ENCODE measurements around the gene ZNF592. TPM values are rescaled to one million over a fixed set of nuclear protein-coding genes. Genes with fewer than 3 reads are reported as not detected.

ZNF592 gene
- total and polyA plus RNA-seq, 2 of the 13 experiments (the other 11 are each of a cell fraction or from before 2014, with no cell fraction given): 8.2 to 9.8 TPM

DNA sequence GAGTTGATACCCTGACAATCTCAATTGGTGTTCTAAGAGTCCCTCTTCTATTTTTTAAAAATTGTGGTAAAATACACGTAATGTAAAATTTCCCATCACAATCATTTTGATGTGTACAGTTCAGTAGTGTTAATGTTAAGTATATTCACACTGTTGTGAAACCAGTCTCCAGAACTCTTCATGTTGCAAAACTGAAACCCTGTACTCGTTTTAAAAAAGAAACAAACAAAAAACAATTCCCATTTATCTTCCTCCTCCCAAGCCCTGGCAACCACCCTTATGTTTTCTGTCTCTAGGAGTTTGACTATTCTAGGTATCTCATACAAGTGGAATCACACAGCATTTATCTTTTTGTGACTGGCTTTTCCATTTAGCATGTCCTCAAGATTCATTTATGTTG lies 40.1 kb downstream of the ZNF592 start:
- H3K27me3 ChIP-seq (ENCODE audit: control insufficient read depth in 1 of 2, insufficient read depth in 2 of 2, low read length in 2 of 2): no peaks in the 10 kb centered on the region; a peak in 1 of 5 replicates
- BruUV-seq (replicated peaks): no TSS peak
- H3K4me2 ChIP-seq (ENCODE audit: low read depth, low read length): no peak overlapping the region
- FAIRE-seq (no peak), ATAC-seq (no peak), DNase-seq (ENCODE audit: low spot score) (no peak)
- ChIA-PET CTCF (ENCODE audit: low intra/inter-chr PET ratio, low total read pairs) (no interaction called here), POLR2A (no interaction called here)
- peaks cover 8% of the 10 kb centered on the region for H3K4me1 ChIP-seq (ENCODE audit: insufficient read depth, low read length)
- no peak overlapping the region for H2AFZ ChIP-seq (ENCODE audit: low read length)
- H3K9ac ChIP-seq (ENCODE audit: insufficient read depth, low read depth, low read length): no peak overlapping the region
- H3K36me3 ChIP-seq (replicated peaks in 1 of 2; ENCODE audit: control insufficient read depth in 1 of 2, insufficient read depth in 2 of 2, low read length in 2 of 2): peaks cover 34 to 65% of the 10 kb centered on the region in 2 experiments
- H3K79me2 ChIP-seq (ENCODE audit: insufficient read depth, low read length): peaks cover 27% of the 10 kb centered on the region
- in situ Hi-C loops (cut with HindIII; ENCODE audit: extremely low pct_ligation_motif_present, low pct_unique_long_range_greater_than_20kb) (no loop called here), intact Hi-C loops (cut with micrococcal nuclease; ENCODE audit: unreplicated experiment) (no loop called here)
- no peak overlapping the region for H3K27ac ChIP-seq (ENCODE audit: extremely low read length, insufficient read depth, low read length)
- peaks cover 3% of the 10 kb centered on the region; the same call in 1 of the 2 replicates for H4K20me1 ChIP-seq (ENCODE audit: insufficient read depth, low read length)
- H3K9me3 ChIP-seq (ENCODE audit: low read length): no peaks in the 10 kb centered on the region
- H3K4me3 ChIP-seq (replicated peaks in 1 of 3; ENCODE audit: insufficient read depth in 1 of 3, low read depth in 2 of 3, low read length in 3 of 3): no peak overlapping the region
- 90% methylated on average over 2 of the region's 2 CpGs for WGBS (ENCODE audit: low lambda C conversion rate)
- TF ChIP-seq HNRNPH1 (optimal IDR thresholded peaks at IDR 0.05; ENCODE audit: low read depth, low read length) (no peak), MTA3 (CRISPR knock-in tag; IDR thresholded peaks at IDR 0.05) (no peak), ZNF318 (CRISPR knock-in tag; IDR thresholded peaks at IDR 0.05) (no peak), ZFX (CRISPR knock-in tag; IDR thresholded peaks at IDR 0.05; ENCODE audit: low read depth) (no peak), SYNCRIP (IDR thresholded peaks at IDR 0.05; ENCODE audit: insufficient read depth, low read depth, low read length) (no peak), ZC3H13 (CRISPR knock-in tag; IDR thresholded peaks at IDR 0.05) (no peak), ZNF350 (CRISPR knock-in tag; IDR thresholded peaks at IDR 0.05; ENCODE audit: borderline replicate concordance, low read depth) (no peak), SKI (IDR thresholded peaks at IDR 0.05; ENCODE audit: partially characterized antibody) (no peak), DMAP1 (CRISPR knock-in tag; IDR thresholded peaks at IDR 0.05) (no peak), SP2 (CRISPR knock-in tag; IDR thresholded peaks at IDR 0.05) (no peak), ZNF775 (CRISPR knock-in tag; IDR thresholded peaks at IDR 0.05; ENCODE audit: borderline replicate concordance) (no peak), PAF1 (CRISPR knock-in tag; IDR thresholded peaks at IDR 0.05) (no peak), ISX (CRISPR knock-in tag; conservative IDR thresholded peaks at IDR 0.05) (no peak), CBX5 (CRISPR knock-in tag; IDR thresholded peaks at IDR 0.05; ENCODE audit: borderline replicate concordance) (no peak), ZFP82 (CRISPR knock-in tag; IDR thresholded peaks at IDR 0.05; ENCODE audit: borderline replicate concordance) (no peak), MYNN (CRISPR knock-in tag; IDR thresholded peaks at IDR 0.05; ENCODE audit: low read depth) (no peak)
